Measurements from ENCODE around the gene ABCB1.

- TF ChIP-seq, protein P1, sequence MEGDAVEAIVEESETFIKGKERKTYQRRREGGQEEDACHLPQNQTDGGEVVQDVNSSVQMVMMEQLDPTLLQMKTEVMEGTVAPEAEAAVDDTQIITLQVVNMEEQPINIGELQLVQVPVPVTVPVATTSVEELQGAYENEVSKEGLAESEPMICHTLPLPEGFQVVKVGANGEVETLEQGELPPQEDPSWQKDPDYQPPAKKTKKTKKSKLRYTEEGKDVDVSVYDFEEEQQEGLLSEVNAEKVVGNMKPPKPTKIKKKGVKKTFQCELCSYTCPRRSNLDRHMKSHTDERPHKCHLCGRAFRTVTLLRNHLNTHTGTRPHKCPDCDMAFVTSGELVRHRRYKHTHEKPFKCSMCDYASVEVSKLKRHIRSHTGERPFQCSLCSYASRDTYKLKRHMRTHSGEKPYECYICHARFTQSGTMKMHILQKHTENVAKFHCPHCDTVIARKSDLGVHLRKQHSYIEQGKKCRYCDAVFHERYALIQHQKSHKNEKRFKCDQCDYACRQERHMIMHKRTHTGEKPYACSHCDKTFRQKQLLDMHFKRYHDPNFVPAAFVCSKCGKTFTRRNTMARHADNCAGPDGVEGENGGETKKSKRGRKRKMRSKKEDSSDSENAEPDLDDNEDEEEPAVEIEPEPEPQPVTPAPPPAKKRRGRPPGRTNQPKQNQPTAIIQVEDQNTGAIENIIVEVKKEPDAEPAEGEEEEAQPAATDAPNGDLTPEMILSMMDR (IDR thresholded peaks at IDR 0.05): no peak
- TF ChIP-seq ZFX (IDR thresholded peaks at IDR 0.05; ENCODE audit: borderline replicate concordance): no peak
Measured at GRCh38 chr7:87561102-87561501, 39.6 kb downstream of the ABCB1 start.

Measured in 22Rv1 (cell line).